B cell (primary cell): ENCODE results near the gene LRRC2. TPM values are rescaled to one million over a fixed set of nuclear protein-coding genes. Genes with fewer than 3 reads are reported as not detected.

ENCODE experiments used
- ATAC-seq: fragments of 200-7000 bp; cut with Tn5 transposase; one replicate; pipeline ENCODE4 v1.10.0; 2021; ENCODE audit warnings: low read depth, mild to moderate bottlenecking, moderate number of reproducible peaks, moderate library complexity
- CTCF ChIA-PET: fragments of 350-600 bp; sonication (Branson Sonifier 250); formaldehyde crosslinking; loops from one replicate; lab custom pipeline; 2021; ENCODE audit warnings: antibody characterized with exemption, inconsistent platforms; lab: Charles Lee
- POLR2A ChIA-PET: fragments of 350-600 bp; sonication (Branson Sonifier 250); formaldehyde crosslinking; loops from one replicate; lab custom pipeline; 2021; ENCODE audit warnings: antibody characterized with exemption; lab: Charles Lee
- DNase-seq: peaks from one replicate; pipeline ENCODE4 v3.0.0; 2013
- H2AFZ ChIP-seq: 2 replicates; pipeline ENCODE4 v1.6.1; 2012; ENCODE audit warnings: mild to moderate bottlenecking, low read depth, low read length; ENCODE audit not compliant: insufficient read depth, poor library complexity, severe bottlenecking
- H3K27ac ChIP-seq, 2 donors: 1 replicate in 1 of 2; 2 replicates in 1 of 2; pipeline ENCODE4 v1.5.1; 2012 to 2013; ENCODE audit warnings: low read length in 2 of 2, mild to moderate bottlenecking in 2 of 2, moderate library complexity in 1 of 2
- H3K27me3 ChIP-seq, 4 experiments: fragments of 200-600 bp in 1 of 4; sonication (generic) in 1 of 4; replicated peaks in 1 of 4; 1 replicate in 2 of 4; 2 replicates in 2 of 4; pipeline versions ENCODE4 v1.6.1 to v1.7.0; 2013 to 2016; ENCODE audit warnings: low read length in 3 of 4, mild to moderate bottlenecking in 2 of 4, mixed read lengths in 1 of 4, moderate library complexity in 1 of 4; ENCODE audit not compliant: insufficient read depth in 4 of 4, control insufficient read depth in 3 of 4; ENCODE audit errors: control extremely low read depth in 1 of 4
- H3K36me3 ChIP-seq, 2 experiments: replicated peaks in 1 of 2; 1 replicate in 1 of 2; 2 replicates in 1 of 2; pipeline versions ENCODE4 v1.6.1 to v1.7.1; 2013; ENCODE audit warnings: low read length in 1 of 2; ENCODE audit not compliant: insufficient read depth in 2 of 2, control insufficient read depth in 1 of 2; ENCODE audit errors: control extremely low read depth in 1 of 2, extremely low read depth in 1 of 2
- H3K4me1 ChIP-seq, 2 donors: fragments of 200-600 bp in 1 of 2; sonication (generic) in 1 of 2; 1 replicate in 1 of 2; 2 replicates in 1 of 2; pipeline versions ENCODE4 v1.5.1 to v1.6.1; 2013 to 2017; ENCODE audit warnings: low read length in 2 of 2; ENCODE audit not compliant: control insufficient read depth in 2 of 2, insufficient read depth in 2 of 2
- H3K4me2 ChIP-seq: replicated peaks from 2 replicates; pipeline ENCODE3; 2012; ENCODE audit warnings: mild to moderate bottlenecking, low read depth, low read length; ENCODE audit not compliant: poor library complexity, severe bottlenecking
- H3K4me3 ChIP-seq, 5 experiments: fragments of 200-600 bp in 1 of 5; sonication (generic) in 1 of 5; 1 replicate in 3 of 5; 2 replicates in 2 of 5; pipeline versions ENCODE4 v1.5.1 to v1.7.0; 2011 to 2016; ENCODE audit warnings: low read length in 4 of 5, mild to moderate bottlenecking in 4 of 5, low read depth in 2 of 5, control low read depth in 1 of 5, moderate library complexity in 1 of 5; ENCODE audit not compliant: insufficient read depth in 1 of 5; ENCODE audit errors: control extremely low read depth in 1 of 5, extremely low read depth in 1 of 5
- H3K79me2 ChIP-seq: fragments of 200-600 bp; sonication (generic); one replicate; pipeline ENCODE4 v1.6.0; 2016; ENCODE audit warnings: low read length; ENCODE audit not compliant: control insufficient read depth, insufficient read depth
- H3K9ac ChIP-seq: fragments of 200-600 bp; sonication (generic); 2 replicates; pipeline ENCODE4 v1.6.1; 2017; ENCODE audit warnings: mild to moderate bottlenecking, low read length, moderate library complexity
- H3K9me3 ChIP-seq, 3 donors: one replicate each; pipeline versions ENCODE4 v1.6.1 to v1.7.1; 2013; ENCODE audit warnings: low read length in 2 of 3; ENCODE audit not compliant: control insufficient read depth in 2 of 3, insufficient read depth in 1 of 3; ENCODE audit errors: control extremely low read depth in 1 of 3
- H4K20me1 ChIP-seq: 2 replicates; pipeline ENCODE4 v1.6.0; 2012; ENCODE audit warnings: mild to moderate bottlenecking, low read length; ENCODE audit not compliant: insufficient read depth, control insufficient read depth, poor library complexity, severe bottlenecking
- H3K27ac Mint-ChIP-seq: one replicate; pipeline ENCODE4 v1.8.0; 2021; ENCODE audit warnings: mixed read lengths
- H3K27me3 Mint-ChIP-seq: one replicate; pipeline ENCODE4 v1.8.0; 2021; ENCODE audit warnings: mixed read lengths
- H3K4me1 Mint-ChIP-seq: one replicate; pipeline ENCODE4 v1.8.0; 2021; ENCODE audit warnings: mixed read lengths
- H3K4me3 Mint-ChIP-seq: one replicate; pipeline ENCODE4 v1.8.0; 2021; ENCODE audit warnings: mixed read lengths
- H3K9me3 Mint-ChIP-seq: one replicate; pipeline ENCODE4 v1.8.0; 2022; ENCODE audit warnings: mixed read lengths; ENCODE audit not compliant: insufficient read depth
- CTCF ChIP-seq: fragments of 200-600 bp; IDR thresholded peaks from one replicate; pipeline ENCODE4 v1.8.0; 2022; ENCODE audit warnings: antibody characterized with exemption, mild to moderate bottlenecking
- EZH2 ChIP-seq: IDR thresholded peaks from 2 replicates; pipeline ENCODE4 v1.6.1; 2012; ENCODE audit warnings: borderline replicate concordance, low read depth, mild to moderate bottlenecking, moderate library complexity, low read length; ENCODE audit not compliant: insufficient read depth, poor library complexity, severe bottlenecking
- WGBS: methylation state at CpG from one replicate; pipeline ENCODE4 v1.1.5; 2013; ENCODE audit warnings: missing lambda C conversion rate; ENCODE audit not compliant: insufficient coverage; 5-methylcytosine and 5-hydroxymethylcytosine counted together
- intact Hi-C: fragments of 100-400 bp; cut with micrococcal nuclease; formaldehyde crosslinking; loops from one replicate; pipeline ENCODE4 v1.10.0; 2022
- polyA plus RNA-seq: library from polyadenylated mRNA; depleted of rRNA; stranded (reverse); fragments of >200 nt; gene quantifications from 2 replicates; pipeline ENCODE4 v1.2.3, GENCODE V29; 2012
- total RNA-seq, 2 donors: library from RNA; stranded (reverse); fragments of 120-200 nt in 1 of 2; gene quantifications; 1 replicate in 1 of 2; 2 replicates in 1 of 2; pipeline versions ENCODE4 v1.2.3 to v1.2.4, GENCODE V29; 2013 to 2022

LRRC2 gene
- total and polyA plus RNA-seq, 2 donors (not counting 1 experiment from before 2014, with no cell fraction given) = 0.04 TPM; not detected in 1

GRCh38 chr3:46586738-46587246, 20.7 kb upstream of the LRRC2 start:
- Histone ChIP-seq H3K4me2 (no peak overlapping the region), H3K4me3 (no peak overlapping the region), H4K20me1 (no peaks in the 10 kb centered on the region), H2AFZ (no peak overlapping the region), H3K4me1 (no peaks in the 10 kb centered on the region), H3K9ac (no peak overlapping the region), H3K79me2 (no peaks in the 10 kb centered on the region), H3K27ac (no peak overlapping the region), H3K9me3 (no peaks in the 10 kb centered on the region), H3K27me3 (peaks cover 0 to 11% (median 3%) of the 10 kb centered on the region in 4 experiments), H3K36me3 (no peaks in the 10 kb centered on the region)
- Mint-ChIP-seq H3K27me3 (peaks cover 8% of the 10 kb centered on the region), H3K27ac (no peak overlapping the region), H3K4me1 (no peaks in the 10 kb centered on the region), H3K9me3 (no peaks in the 10 kb centered on the region), H3K4me3 (no peak overlapping the region)
- ChIA-PET POLR2A (no interaction called here), CTCF (interaction anchor here (1.4 kb wide), 1 partner anchor 97 kb away, joined by 5 read pairs; no protein-coding TSS in a partner anchor)
- DNase-seq (no peak), ATAC-seq (no peak)
- 88% methylated on average over 6 of the region's 6 CpGs for WGBS
- intact Hi-C loops = no loop called here
- TF ChIP-seq EZH2 (no peak), CTCF (no peak)

- intact Hi-C loops = no loop called here
- POLR2A ChIA-PET = no interaction called here
- Histone ChIP-seq H3K4me3 (no peak overlapping the region), H3K79me2 (no peaks in the 10 kb centered on the region), H3K36me3 (no peaks in the 10 kb centered on the region), H3K9me3 (no peaks in the 10 kb centered on the region), H3K4me1 (no peaks in the 10 kb centered on the region), H4K20me1 (no peaks in the 10 kb centered on the region), H3K27me3 (peaks cover 0 to 11% (median 3%) of the 10 kb centered on the region in 4 experiments), H2AFZ (no peak overlapping the region), H3K9ac (no peak overlapping the region), H3K27ac (no peak overlapping the region), H3K4me2 (no peak overlapping the region)
- ATAC-seq (no peak), DNase-seq (no peak)
- H3K4me1 Mint-ChIP-seq = no peaks in the 10 kb centered on the region
- TF ChIP-seq CTCF (no peak), EZH2 (no peak)
- no peak overlapping the region for H3K4me3 Mint-ChIP-seq
- WGBS = 95% methylated on average over 2 of the region's 5 CpGs
- H3K9me3 Mint-ChIP-seq = no peaks in the 10 kb centered on the region
- peaks cover 8% of the 10 kb centered on the region for H3K27me3 Mint-ChIP-seq
- no peak overlapping the region for H3K27ac Mint-ChIP-seq
- CTCF ChIA-PET = interaction anchor here (1.4 kb wide), 1 partner anchor 97 kb away, joined by 5 read pairs; no protein-coding TSS in a partner anchor
These were observed 19.9 kb upstream of the LRRC2 start for GRCh38 chr3:46585799-46586693.
